Uterus (tissue), 2 donors: ENCODE data around the gene PKD1.

ENCODE experiments used
- POLR2A ChIP-seq, 2 donors: fragments of 450-650 bp; IDR thresholded peaks; one replicate each; pipeline ENCODE4 v1.6.1; 2016; ENCODE audit warnings: antibody characterized with exemption in 2 of 2, mild to moderate bottlenecking in 1 of 2, moderate library complexity in 1 of 2
- TF ChIP-seq, protein P1 (sequence below), 4 experiments: fragments of 200-600 bp in 2 of 4; fragments of 450-650 bp in 2 of 4; sonication (generic) in 2 of 4; IDR thresholded peaks; one replicate each; pipeline ENCODE4 v1.5.1; 2016 to 2019; ENCODE audit warnings: antibody characterized with exemption in 4 of 4, mild to moderate bottlenecking in 2 of 4, moderate library complexity in 1 of 4

DNA sequence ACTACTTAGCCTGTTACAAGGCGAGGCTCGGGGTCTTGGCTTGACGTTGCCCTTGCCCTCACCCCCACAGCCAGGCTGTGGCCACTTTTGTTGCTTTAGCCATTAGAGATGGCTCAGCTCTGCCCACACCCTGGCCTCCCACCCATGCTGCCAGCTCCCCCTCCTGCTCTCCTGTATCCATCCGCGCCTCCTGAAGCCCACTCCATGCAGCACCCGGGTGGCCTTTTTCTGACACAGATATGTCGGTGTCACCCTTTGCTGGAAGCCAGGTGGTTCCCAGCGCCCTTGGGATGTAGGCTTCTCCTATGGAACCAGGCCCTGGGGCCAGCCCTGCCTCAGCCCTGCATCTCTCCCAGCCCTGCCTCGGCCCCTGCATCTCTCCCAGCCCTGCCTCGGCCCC, 78.3 kb downstream of the PKD1 start:
- TF ChIP-seq, protein P1, sequence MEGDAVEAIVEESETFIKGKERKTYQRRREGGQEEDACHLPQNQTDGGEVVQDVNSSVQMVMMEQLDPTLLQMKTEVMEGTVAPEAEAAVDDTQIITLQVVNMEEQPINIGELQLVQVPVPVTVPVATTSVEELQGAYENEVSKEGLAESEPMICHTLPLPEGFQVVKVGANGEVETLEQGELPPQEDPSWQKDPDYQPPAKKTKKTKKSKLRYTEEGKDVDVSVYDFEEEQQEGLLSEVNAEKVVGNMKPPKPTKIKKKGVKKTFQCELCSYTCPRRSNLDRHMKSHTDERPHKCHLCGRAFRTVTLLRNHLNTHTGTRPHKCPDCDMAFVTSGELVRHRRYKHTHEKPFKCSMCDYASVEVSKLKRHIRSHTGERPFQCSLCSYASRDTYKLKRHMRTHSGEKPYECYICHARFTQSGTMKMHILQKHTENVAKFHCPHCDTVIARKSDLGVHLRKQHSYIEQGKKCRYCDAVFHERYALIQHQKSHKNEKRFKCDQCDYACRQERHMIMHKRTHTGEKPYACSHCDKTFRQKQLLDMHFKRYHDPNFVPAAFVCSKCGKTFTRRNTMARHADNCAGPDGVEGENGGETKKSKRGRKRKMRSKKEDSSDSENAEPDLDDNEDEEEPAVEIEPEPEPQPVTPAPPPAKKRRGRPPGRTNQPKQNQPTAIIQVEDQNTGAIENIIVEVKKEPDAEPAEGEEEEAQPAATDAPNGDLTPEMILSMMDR (IDR thresholded peaks at IDR 0.05): no peak
- no peak for TF ChIP-seq POLR2A (IDR thresholded peaks at IDR 0.05)
